Neural cell (in vitro differentiated cells): ENCODE data around the gene SLC37A2. TPM values are rescaled to one million over a fixed set of nuclear protein-coding genes. Genes with fewer than 3 reads are reported as not detected.

Source experiments
- H2AFZ ChIP-seq: fragments of 200-600, 300-800 bp; sonication (generic), shearing (Covaris generic); 2 replicates; pipeline ENCODE4 v1.6.0; 2014; ENCODE audit warnings: low read depth, mild to moderate bottlenecking, antibody characterized with exemption, low read length, moderate library complexity
- H3F3A ChIP-seq: fragments of 200-600 bp; shearing (Covaris generic); 2 replicates; pipeline ENCODE4 v1.6.1; 2016; ENCODE audit warnings: mild to moderate bottlenecking, moderate library complexity, mixed read lengths, antibody characterized with exemption, low read length; ENCODE audit not compliant: insufficient read depth, poor library complexity, severe bottlenecking
- H3K27ac ChIP-seq: fragments of 200-600, 300-800 bp; sonication (generic), shearing (Covaris generic); 2 replicates; pipeline ENCODE4 v1.5.1; 2014; ENCODE audit warnings: mild to moderate bottlenecking, low read length, moderate library complexity
- H3K27me3 ChIP-seq: fragments of 300-800, 200-600 bp; sonication (generic), shearing (Covaris generic); 2 replicates; pipeline ENCODE4 v1.6.0; 2014; ENCODE audit warnings: mild to moderate bottlenecking, low read depth, low read length, moderate library complexity; ENCODE audit not compliant: insufficient read depth
- H3K36me3 ChIP-seq: fragments of 300-800, 200-600 bp; sonication (generic), shearing (Covaris generic); 2 replicates; pipeline ENCODE4 v1.5.1; 2014; ENCODE audit warnings: mild to moderate bottlenecking, antibody characterized with exemption, low read length, moderate library complexity; ENCODE audit not compliant: insufficient read depth
- H3K4me2 ChIP-seq: fragments of 300-800, 200-600 bp; sonication (generic), shearing (Covaris generic); 2 replicates; pipeline ENCODE4 v1.6.0; 2014; ENCODE audit warnings: mild to moderate bottlenecking, low read length
- H3K4me3 ChIP-seq: fragments of 300-800, 200-600 bp; sonication (generic), shearing (Covaris generic); 2 replicates; pipeline ENCODE4 v1.5.1; 2014; ENCODE audit warnings: mild to moderate bottlenecking, low read length, moderate library complexity
- H3K79me2 ChIP-seq: fragments of 200-600 bp; shearing (Covaris generic); replicated peaks from 2 replicates; pipeline ENCODE4 v1.6.0; 2014; ENCODE audit warnings: mild to moderate bottlenecking, low read length, moderate library complexity; ENCODE audit not compliant: insufficient read depth
- H3K9ac ChIP-seq: fragments of 300-800, 200-600 bp; sonication (generic), shearing (Covaris generic); 2 replicates; pipeline ENCODE4 v1.6.1; 2016; ENCODE audit warnings: mild to moderate bottlenecking, low read length, mixed read lengths
- H3K9me2 ChIP-seq: fragments of 200-600 bp; shearing (Covaris generic); 2 replicates; pipeline ENCODE4 v1.6.1; 2016; ENCODE audit warnings: mild to moderate bottlenecking, low read length, mixed read lengths; ENCODE audit not compliant: insufficient read depth
- H3K9me3 ChIP-seq: fragments of 200-600, 300-800 bp; sonication (generic), shearing (Covaris generic); 2 replicates; pipeline ENCODE4 v1.6.1; 2016; ENCODE audit warnings: mild to moderate bottlenecking, mixed run types, low read length, moderate library complexity, mixed read lengths
- H4K20me1 ChIP-seq: fragments of 200-600 bp; shearing (Covaris generic); 2 replicates; pipeline ENCODE4 v1.6.1; 2016; ENCODE audit warnings: mild to moderate bottlenecking, mixed run types; ENCODE audit not compliant: insufficient read depth
- CTCF ChIP-seq: fragments of 450-650 bp; IDR thresholded peaks from 2 replicates; pipeline ENCODE4 v1.5.1; 2014; ENCODE audit warnings: antibody characterized with exemption, mild to moderate bottlenecking, moderate library complexity; ENCODE audit not compliant: poor library complexity, severe bottlenecking
- EP300 ChIP-seq: fragments of 450-650 bp; conservative IDR thresholded peaks from 2 replicates; pipeline ENCODE4 v1.6.1; 2014; ENCODE audit warnings: antibody characterized with exemption, mild to moderate bottlenecking, moderate library complexity; ENCODE audit not compliant: poor library complexity, severe bottlenecking
- EZH2 ChIP-seq: fragments of 200-600, 300-800 bp; shearing (Covaris generic), sonication (generic); IDR thresholded peaks from 2 replicates; pipeline ENCODE4 v1.6.1; 2014; ENCODE audit warnings: antibody characterized with exemption, low read length, borderline replicate concordance, mild to moderate bottlenecking; ENCODE audit not compliant: insufficient read depth, poor library complexity, severe bottlenecking
- MXI1 ChIP-seq: fragments of 450-650 bp; conservative IDR thresholded peaks from 2 replicates; pipeline ENCODE4 v1.6.1; 2014; ENCODE audit warnings: antibody characterized with exemption, mild to moderate bottlenecking; ENCODE audit not compliant: poor library complexity, severe bottlenecking
- POLR2AphosphoS5 ChIP-seq: IDR thresholded peaks from 2 replicates; pipeline ENCODE4 v1.6.1; 2012
- RAD21 ChIP-seq: fragments of 450-650 bp; conservative IDR thresholded peaks from 2 replicates; pipeline ENCODE4 v1.6.1; 2014; ENCODE audit warnings: antibody characterized with exemption, mild to moderate bottlenecking, moderate library complexity
- REST ChIP-seq: IDR thresholded peaks from 2 replicates; pipeline ENCODE4 v1.6.1; 2012; ENCODE audit warnings: borderline replicate concordance
- SMC3 ChIP-seq: fragments of 450-650 bp; conservative IDR thresholded peaks from 2 replicates; pipeline ENCODE4 v1.6.1; 2014; ENCODE audit warnings: antibody characterized with exemption, mild to moderate bottlenecking, moderate library complexity; ENCODE audit not compliant: poor library complexity
- TAF1 ChIP-seq: IDR thresholded peaks from 2 replicates; pipeline ENCODE4 v1.6.1; 2012; ENCODE audit warnings: low read depth
- polyA plus RNA-seq: library from polyadenylated mRNA; depleted of rRNA; stranded (reverse); fragments of >200 nt; gene quantifications from 2 replicates; pipeline ENCODE4 v1.2.3, GENCODE V29; 2014

SLC37A2 gene
- polyA plus RNA-seq, 1 donor from 2014 or later: 0.12 TPM

- no peak overlapping the region for H3K27ac ChIP-seq
- H3K27me3 ChIP-seq: no peaks in the 10 kb centered on the region
- H3K9me2 ChIP-seq: no peaks in the 10 kb centered on the region
- H4K20me1 ChIP-seq: no peaks in the 10 kb centered on the region
- TF ChIP-seq EZH2: no peak
- TF ChIP-seq MXI1: no peak
- TF ChIP-seq CTCF: no peak
- no peak for TF ChIP-seq TAF1
- H3K4me2 ChIP-seq: no peak overlapping the region
- H3K36me3 ChIP-seq: no peaks in the 10 kb centered on the region
- H3K9ac ChIP-seq: no peak overlapping the region
- no peak overlapping the region for H3K4me3 ChIP-seq
- no peaks in the 10 kb centered on the region for H3F3A ChIP-seq
- no peak overlapping the region for H2AFZ ChIP-seq
- H3K79me2 ChIP-seq: no peaks in the 10 kb centered on the region
- no peaks in the 10 kb centered on the region for H3K9me3 ChIP-seq
Observed at GRCh38 chr11:125132596-125132995, 69.5 kb downstream of the SLC37A2 start.

GRCh38 chr11:125136001-125136400 is 72.9 kb downstream of the SLC37A2 start:
- H4K20me1 ChIP-seq: no peaks in the 10 kb centered on the region
- H3K4me2 ChIP-seq: no peak overlapping the region
- H3K27me3 ChIP-seq: no peaks in the 10 kb centered on the region
- no peaks in the 10 kb centered on the region for H3K36me3 ChIP-seq
- no peaks in the 10 kb centered on the region for H3K79me2 ChIP-seq
- no peaks in the 10 kb centered on the region for H3K9me2 ChIP-seq
- H2AFZ ChIP-seq: no peak overlapping the region
- H3K27ac ChIP-seq: no peak overlapping the region
- no peaks in the 10 kb centered on the region for H3F3A ChIP-seq
- no peak overlapping the region for H3K4me3 ChIP-seq
- H3K9me3 ChIP-seq: no peaks in the 10 kb centered on the region
- no peak overlapping the region for H3K9ac ChIP-seq
- TF ChIP-seq POLR2AphosphoS5 (no peak), EP300 (no peak), SMC3 (no peak), MXI1 (no peak), EZH2 (no peak), RAD21 (no peak)

- Histone ChIP-seq H4K20me1 (no peaks in the 10 kb centered on the region), H2AFZ (no peak overlapping the region), H3F3A (no peaks in the 10 kb centered on the region), H3K79me2 (no peaks in the 10 kb centered on the region), H3K4me3 (no peak overlapping the region), H3K36me3 (no peaks in the 10 kb centered on the region), H3K4me2 (no peak overlapping the region), H3K9me2 (no peaks in the 10 kb centered on the region), H3K9me3 (no peaks in the 10 kb centered on the region), H3K27me3 (no peaks in the 10 kb centered on the region), H3K9ac (no peak overlapping the region), H3K27ac (no peak overlapping the region)
- TF ChIP-seq EZH2 (no peak), MXI1 (no peak), SMC3 (no peak), CTCF (no peak), REST (no peak), EP300 (no peak), POLR2AphosphoS5 (no peak), RAD21 (no peak), TAF1 (no peak)
Observed at GRCh38 chr11:125138966-125139365, 75.9 kb downstream of the SLC37A2 start.
